DMS114 treated with DMSO at 0.1 percent for 48 hours (cell line): Measurements from ENCODE around the gene KCNMA1.
"Not testable (repeated sequence)": the region's sequence is repeated elsewhere in the genome, so short reads cannot be mapped to it uniquely, and the experiment has no call there.

ENCODE experiments used
- DNase-seq: peaks from one replicate; lab custom pipeline; 2025; ENCODE audit not compliant: unreplicated experiment; lab: John Stamatoyannopoulos, UW

KCNMA1 gene

DNA sequence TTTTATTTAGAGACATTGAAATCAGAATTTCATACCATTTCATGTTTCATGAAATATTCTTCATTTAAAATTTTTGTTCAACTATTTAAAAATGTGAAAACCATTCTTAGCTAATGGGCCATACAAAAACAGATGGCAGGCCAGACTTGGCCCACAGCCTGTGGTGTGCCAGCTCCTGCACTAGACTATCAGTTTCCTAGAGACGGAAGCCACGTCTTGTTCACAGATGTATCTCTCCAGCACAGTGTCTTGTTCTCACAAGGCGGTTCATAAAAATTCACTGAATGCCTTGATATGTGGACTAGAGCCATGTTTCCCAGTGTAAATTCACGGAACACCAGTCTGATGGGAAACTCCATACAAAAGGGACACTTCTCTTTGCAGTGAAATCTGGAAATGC is 216.0 kb downstream of the KCNMA1 start:
- no peak for DNase-seq

DNA sequence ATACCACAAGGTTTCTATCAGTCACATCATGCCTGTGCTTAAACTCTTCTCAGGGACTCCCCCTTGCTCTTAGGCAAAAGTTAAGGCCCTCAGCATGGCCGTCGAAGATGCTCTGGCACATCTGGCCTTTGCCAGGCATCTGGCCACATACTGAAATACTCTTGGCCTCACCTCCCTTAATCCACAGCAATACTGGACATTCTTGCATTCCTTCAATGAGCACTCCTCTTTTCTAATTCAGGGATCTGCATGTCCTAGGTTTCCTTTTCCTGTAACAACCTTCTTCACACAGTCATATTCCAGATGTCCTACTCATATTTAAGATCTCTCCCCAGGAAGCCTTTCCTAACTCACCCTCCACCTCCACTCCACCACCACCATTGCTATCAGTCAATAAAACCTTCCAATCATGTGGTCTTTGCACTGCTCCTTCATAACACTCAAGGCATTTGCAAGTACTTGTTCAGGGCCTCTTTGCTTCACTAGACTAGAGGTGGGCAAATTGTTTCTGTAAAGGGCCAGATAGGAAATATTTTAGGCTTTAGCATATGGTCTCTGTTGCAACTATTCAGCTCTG is 216.6 kb downstream of the KCNMA1 start:
- DNase-seq, result no peak

DNA sequence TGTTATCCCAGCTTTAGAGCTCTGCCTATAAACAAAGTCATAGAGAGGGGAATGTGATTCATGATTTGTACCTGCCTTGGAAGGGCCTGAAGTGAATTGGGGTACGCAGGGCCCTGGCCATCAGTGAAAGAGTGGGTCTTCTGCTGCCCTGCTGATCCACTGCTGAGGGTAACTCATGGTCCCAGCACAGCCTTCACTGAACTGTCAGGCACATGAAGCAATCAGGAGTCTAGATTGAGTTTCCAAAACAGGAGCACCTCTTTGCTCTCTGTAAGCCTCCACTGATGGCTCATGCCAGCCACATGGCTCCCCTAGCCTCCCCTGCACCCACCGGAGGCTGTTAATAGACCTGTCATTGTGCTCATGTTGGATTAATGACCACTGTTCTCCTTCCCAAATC is 217.6 kb downstream of the KCNMA1 start:
- DNase-seq, result no peak

DNA sequence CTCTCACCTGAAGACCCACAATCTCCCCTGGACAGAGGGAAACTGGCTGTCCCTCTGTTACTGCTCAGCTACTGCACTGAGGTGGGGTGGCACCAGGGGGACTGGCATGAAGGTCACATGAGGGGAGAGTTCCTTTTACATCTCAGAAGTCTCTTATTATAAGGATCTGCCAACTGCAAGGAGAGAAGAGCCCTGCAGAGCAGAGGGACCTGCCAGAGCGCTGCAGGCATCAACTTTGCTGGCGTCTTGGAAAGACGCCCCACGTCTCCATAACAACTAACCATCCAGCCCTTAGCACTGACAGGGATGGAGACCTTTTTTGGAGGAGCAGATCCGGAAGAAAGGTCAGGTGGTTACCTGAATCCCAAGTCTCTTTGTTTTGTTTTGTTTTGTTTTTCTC is 218.6 kb downstream of the KCNMA1 start:
- DNase-seq, result no peak

DNA sequence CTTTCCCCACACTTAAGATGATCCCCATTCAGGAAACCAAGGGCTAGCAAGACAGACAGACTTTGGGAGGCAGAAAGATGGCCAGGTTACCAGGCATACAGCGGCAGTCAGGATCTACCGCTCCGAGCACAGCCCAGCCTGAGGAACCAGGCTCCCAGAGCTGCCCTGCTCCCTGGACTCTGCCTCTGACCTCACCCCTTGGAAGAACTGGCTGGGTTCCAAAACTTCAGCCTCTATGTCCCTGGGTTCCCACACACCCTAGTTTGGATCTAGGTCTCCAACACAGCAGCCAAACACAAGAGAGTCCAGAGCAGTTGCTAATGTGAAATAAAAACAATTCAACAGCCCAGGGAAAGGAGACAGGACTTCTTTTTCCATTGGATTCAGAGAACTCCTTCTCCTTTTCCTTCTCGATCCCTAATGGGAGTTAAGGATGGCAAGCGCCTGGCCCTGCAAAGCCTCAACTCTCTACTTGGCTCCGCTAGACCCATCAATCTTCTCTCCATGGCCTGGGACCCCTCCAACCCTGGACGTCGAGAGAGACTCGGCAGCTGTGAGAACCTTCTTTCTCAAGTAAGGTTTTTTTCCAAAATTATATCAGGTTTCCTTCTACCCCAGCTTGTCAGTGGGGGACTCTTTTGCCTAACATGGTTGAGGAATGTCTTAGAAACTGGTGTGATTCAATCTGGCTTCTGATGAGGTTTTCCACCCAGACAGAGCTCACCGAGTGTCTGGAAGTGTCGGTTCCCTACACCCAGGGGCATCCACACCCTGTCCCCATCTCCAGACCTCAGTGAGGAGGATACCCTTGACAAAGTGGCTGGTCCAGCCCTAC is 219.6 kb downstream of the KCNMA1 start:
- DNase-seq, result no peak

DNA sequence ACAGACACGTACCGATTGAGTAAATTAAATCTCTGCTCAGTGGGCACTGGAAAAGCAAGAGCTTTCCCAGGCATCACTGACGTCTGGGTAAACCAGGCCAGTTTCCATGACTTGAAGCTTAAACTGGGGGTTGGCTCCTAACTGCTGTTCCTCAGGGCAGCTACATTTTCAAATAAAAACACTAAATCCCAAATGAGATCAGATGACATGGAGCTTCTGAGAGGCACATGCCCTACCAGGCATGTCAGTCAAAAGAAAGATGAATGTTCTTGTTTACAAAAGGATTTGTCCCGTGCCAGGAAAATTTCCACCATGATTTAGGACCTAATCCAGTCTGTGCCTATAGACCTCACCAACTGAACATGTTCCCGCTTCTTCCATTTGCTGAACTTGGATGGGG is 220.2 kb downstream of the KCNMA1 start:
- DNase-seq, result no peak

DNA sequence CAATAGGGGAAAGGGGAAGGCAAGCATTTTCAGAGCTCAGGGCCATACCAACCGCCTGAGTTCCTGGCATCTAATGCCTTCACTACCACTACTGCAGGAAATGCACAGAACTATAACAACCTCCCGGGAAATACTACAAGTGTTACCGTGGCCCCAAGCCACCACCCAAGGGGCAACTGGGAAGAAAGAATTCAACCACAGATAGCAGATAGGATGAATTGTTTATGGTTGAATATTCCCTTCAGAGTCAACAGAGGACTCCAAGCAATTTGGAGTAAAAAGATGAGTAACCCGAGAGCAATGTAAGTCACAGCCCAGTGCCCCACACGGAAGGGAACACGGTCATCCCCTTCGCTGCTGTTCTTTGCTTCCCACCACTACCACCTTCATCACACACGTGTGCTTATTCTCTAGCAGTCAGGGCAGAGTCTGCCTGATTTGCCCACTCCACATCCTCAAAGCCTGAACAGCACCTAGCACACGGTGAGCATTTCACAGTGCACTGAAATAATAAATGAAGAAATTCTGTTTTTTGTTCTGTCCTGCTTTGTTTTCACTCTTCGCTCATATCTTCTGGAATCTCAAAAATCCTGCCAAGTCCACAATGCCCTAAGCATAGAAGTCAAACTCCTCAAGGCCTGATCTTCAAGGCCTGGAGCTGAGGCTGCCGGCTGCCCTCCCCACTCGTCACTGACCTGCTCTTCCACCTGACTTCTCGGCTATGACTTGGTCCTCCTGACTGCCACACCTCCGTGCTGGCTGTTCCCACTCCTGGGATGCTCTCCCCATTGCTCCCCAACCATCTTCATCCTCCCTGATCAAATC is 221.1 kb downstream of the KCNMA1 start:
- DNase-seq, result no peak

DNA sequence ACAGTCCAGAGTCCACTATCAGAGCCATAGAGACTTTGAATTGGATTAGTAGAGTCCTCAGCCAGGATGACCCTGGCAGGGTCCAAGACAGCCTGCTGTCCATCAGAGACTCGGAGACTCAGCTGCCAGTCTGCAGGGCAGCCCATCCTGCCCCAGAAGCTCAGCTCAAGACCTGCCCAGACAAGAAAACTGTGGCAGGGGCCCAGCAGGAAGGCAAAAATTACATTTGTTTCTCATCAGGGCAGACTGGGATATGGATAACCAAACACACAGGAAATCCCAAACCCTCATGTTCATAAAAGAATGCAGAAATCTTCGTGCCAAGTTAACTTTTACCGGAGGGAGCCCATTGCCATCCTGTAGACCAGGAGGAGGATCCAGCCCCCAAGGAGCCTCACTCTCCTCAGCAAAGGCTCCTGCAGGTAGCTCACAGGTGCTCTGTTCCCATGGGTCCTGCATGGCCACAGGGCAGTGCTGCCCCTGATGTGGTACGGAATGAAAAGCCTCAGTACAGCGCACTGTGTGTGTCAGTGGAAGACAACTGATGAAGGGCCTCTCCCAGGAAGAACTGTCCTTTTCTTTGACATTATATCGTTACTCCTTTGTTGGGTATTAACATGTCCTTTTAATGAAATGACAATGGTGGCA is 222.2 kb downstream of the KCNMA1 start:
- no peak for DNase-seq

DNA sequence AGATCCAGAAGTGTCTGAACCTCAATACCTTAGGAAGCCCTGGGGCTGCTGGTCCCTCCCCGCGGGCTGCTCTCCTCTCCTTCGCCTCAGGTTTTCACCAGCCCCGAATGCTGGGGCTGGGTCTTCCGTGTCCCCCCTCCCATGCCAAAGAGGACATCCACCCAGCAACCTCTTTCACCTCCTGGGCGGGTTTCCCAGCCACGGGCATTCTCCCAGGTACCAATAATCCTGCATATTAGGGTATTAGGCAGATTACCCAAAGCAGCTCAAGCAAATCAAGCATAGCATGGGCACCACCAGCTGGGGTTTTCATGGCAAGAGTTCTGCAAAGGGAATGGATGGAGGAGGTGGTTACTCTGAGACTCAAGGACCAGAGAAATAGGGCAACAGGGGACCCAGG is 224.4 kb downstream of the KCNMA1 start:
- DNase-seq, result no peak

DNA sequence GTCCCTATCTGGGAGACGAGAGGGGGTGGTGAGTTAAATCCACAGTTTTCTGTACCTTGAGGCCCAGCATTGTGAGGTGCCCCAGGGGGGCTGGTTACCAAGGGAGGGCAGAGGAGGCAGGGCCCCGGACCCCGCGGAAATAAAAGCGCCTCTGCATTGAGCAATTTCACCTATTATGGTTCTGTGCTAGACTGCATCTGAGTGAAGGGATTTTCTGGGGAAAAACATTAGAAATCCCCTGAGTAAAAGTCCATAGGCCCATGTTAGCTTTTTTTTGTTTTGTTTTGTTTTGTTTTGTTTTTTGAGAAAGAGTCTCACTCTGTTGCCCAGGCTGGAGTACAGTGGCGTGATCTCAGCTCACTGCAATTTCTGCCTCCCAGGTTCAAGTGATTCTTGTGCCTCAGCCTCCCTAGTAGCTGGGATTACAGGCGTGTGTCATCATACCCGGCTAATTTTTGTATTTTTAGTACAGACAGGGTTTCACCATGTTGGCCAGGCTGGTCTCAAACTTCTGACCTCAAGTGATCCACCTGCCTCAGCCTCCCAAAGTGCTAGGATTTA is 225.0 kb downstream of the KCNMA1 start:
- DNase-seq, result not testable (repeated sequence)

DNA sequence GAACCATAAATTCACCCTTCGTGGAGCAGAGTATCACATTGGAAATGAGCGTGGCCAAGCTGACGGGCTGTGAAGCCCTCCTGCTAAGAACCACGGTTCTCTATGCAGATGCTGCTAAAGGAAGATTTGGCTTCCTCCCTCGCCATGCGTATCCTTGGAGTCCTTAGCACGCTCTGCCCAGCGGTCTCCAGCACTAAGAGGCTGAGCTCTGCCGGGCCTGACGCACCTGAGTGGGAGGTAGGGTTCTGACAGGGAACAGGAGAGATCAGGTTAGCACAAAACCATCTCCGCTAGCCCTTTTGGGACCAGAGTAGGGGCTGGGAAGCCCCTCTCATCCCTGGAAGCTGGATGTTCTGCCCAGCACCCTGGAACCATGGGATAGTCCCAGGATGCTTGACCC is 225.8 kb downstream of the KCNMA1 start:
- DNase-seq, result no peak

DNA sequence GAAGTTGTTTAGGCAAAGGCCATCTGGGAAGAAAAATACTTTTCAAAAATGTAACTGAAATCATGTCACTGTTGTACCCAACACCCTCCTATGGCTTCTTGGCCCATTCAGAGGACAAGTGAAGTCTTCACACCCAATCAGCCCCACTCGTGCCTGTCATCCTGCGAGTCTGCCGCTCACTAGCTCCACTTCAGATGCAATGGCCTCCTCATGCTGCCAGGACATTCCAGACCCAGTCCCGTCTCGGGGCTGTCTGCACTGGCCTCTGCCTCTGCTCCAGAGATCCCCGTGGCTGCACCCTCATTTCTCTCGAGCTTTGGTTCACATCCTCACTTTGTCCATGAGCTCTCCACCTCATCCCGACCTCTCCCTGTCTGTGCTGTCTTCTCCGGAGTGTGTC is 227.1 kb downstream of the KCNMA1 start:
- no peak for DNase-seq

DNA sequence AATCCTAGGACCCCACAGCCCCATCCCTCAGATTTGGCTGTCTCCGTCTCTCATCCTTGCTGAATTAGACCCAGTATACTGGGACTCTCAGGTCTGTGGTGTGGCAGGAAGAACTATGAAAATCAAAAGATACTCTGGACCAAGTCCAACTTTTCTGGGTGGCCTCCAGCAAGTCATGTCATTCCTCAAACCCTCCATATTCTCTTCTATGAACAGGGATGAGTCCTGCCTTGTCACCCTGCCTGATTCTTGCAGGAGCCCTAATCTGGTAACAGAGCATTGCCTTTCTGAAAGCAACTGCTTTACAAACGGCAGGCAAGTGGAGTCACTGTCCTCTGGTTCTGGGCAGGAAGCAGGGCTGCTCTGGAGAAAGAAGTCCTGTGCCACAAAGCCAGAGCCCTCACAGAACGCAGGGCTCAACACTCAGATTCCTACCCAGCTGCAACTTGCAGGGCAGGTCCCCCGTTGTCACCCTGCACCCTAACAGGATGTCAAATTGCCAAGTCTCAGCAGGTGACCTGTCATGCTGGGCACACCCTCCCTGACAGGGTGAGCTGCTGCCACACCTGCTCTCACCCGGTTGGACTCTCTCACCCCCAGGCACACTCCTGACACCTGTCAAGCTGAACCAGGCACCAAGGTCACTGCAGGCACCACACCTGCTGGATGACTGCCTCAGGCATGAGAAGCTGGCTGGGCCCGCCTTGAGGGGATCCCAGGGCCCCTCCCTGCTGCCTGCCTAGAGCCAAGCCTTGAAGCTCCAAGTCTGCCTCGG is 227.7 kb downstream of the KCNMA1 start:
- no peak for DNase-seq

DNA sequence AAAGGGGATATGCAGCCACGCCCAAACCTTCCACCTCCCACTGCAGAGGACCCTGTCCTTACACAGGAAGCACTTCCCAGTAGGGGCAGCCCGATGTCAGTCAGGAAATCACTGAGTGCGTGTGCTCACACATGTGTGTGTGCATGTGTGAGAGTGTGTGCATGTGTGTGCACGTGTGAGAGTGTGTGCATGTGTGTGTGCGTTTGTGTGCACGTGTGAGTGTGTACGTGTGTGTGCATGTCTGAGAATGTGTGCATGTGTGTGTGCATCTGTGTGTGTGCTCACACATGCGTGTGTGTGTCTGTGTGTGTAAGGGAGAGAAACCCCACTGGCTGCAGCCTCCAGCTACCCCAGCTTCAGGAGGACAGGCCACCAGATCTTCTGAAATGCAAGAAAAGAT is 229.3 kb downstream of the KCNMA1 start:
- DNase-seq, result no peak

DNA sequence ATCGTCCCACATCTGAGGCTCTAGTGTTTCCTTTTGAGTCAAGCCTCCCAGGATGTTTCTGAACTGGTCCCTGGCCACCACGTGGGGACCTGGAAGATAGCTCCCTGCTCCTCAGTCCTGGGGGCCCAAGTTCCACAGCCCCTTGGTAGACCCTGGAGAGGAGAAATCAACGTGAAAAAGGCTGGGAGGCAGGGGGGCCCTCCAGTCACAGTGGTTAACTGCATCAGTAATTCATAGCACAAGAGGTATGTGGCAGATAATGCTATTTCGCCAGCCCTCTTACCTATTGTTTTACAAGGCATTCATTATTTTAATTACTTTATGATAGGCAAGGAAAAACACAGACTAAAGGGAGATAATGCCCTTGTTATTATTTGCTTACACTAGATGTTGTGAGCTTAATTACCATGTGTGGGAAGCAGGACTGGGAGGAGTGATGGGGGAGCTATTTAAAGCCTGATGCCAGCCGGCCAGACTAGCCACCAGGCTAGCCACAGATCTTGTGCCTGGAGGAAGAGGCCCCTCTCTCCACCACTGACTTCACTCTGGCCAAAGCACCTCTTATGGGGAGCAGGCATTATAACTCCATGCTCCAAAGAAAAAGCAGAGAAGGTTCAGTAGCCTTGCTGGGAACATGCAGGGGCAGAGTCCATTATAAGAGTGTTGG is 230.7 kb downstream of the KCNMA1 start:
- DNase-seq, result no peak

DNA sequence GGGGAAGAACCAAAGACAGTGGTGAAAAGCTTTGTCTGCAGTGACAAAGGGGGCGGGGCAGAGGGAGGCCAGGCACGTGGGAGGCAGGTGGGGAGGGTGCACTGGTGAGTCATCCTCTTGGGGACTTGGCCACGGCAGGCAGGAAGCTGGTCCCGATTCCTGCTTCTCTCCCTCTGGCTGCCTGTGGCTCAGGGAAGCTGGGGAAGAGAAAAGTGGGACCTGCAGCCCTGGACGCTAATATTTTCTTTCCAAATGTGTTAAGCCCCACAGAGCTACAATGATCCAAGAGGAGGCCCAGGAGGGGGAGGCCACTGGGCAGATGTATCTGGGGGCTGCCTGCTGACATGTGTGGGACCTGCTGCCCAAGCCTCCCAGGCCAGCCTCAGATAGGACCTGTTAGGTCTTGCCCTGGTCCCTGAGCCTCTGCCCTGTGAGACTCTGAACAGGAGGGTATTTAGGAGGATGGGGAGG is 231.8 kb downstream of the KCNMA1 start:
- DNase-seq, result no peak

DNA sequence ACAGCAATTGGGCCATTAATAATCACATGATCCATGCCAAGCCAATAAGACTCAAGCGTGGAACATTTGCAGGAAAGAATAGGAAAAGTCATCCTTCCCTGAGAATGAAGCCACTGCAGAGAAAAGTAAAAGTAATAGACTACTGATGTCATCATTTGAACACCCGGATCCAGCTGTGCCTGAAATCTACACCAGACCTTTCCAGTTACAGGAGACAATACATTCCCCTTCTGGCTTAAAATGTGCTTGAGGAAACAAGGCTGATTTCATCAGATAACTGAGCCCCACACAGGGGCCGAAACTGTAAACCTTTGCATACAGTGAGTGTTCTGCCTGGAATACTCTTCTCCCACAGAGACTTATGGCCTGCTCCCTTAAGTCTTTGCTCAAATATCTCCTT is 232.8 kb downstream of the KCNMA1 start:
- no peak for DNase-seq

DNA sequence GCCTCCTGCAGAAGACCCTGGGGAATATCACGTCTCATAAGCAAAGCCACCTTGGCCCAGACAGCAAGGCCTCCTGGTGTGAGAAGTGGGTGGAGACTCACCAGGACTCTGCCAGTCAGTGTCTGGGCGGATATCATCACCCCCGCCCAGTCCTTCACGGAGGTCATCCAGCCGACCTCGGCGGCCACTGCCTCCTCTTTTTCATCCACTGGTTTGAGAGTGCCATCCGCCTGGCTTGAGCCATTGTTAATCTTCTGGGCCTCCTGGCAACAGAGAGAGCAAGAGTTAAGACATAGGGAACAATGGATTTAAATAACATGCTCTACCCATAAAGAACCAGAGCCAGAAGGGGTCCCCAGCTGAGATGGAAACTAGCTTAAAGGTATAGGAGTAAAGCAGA is 233.8 kb downstream of the KCNMA1 start:
- no peak for DNase-seq

DNA sequence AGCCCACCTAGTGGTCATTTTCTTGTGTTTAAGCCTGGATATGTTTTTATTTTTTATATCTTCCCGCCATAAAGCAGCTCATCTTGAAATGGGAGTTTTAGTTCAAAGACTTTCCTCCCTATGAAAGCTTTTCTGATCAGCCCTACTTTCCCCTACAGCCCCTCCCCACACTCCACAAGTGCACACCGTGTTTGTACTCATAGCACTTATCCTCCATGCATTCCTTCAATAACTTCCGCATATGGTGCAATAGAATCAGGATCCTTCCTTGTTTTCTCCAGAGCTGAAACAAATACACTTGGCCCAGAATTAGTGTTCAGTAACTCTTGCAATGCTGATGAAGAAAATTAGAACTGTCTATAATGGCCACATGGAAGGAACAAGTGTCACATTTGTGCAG is 235.9 kb downstream of the KCNMA1 start:
- no peak for DNase-seq

DNA sequence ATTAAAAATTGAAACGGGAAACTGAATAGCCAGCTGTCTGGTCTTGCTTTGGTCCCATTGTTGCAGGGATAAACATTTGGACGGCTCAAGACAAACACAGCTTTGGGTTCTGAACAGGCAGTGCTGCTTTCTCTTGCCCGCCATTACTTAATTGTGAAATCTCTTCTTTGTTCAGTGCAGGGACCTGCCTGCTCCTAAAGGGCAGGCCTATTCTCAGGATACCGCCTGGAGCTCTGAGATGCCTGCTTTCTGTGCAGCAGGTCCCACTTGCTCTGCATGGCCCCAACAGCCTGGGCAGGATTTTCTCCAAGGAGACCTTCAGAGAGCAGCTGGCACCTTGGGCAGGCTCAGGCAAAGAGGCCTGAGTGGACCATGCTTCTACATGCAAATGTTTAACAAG is 237.6 kb downstream of the KCNMA1 start:
- DNase-seq, result no peak
